Stimulated activated naive CD8-positive, alpha-beta T cell treated with anti-CD3 and anti-CD28 coated beads, Interleukin-15, amount 100 ng/mL, for 72 hours (primary cell): Measurements from ENCODE around the gene CDK5R1.
A peak's percentile ranks its signal among the peaks of the same experiment; 100 is the strongest.
"Not testable (repeated sequence)": the region's sequence is repeated elsewhere in the genome, so short reads cannot be mapped to it uniquely, and the experiment has no call there.

Source experiments
- ATAC-seq: fragments of 150-1000 bp; cut with Tn5 transposase; 2 replicates; pipeline ENCODE4 v1.10.0; 2021; ENCODE audit warnings: mild to moderate bottlenecking, moderate library complexity
- DNase-seq, 2 donors: peaks; one replicate each; pipeline ENCODE4 v3.0.0; 2021 to 2022
- H3K27ac Mint-ChIP-seq, 2 donors: one replicate each; pipeline ENCODE4 v1.8.0; 2022; ENCODE audit warnings: mild to moderate bottlenecking in 2 of 2, mixed read lengths in 2 of 2, moderate library complexity in 2 of 2
- H3K27me3 Mint-ChIP-seq: one replicate; pipeline ENCODE4 v1.8.0; 2022; ENCODE audit warnings: mixed read lengths
- H3K4me1 Mint-ChIP-seq: one replicate; pipeline ENCODE4 v1.8.0; 2022; ENCODE audit warnings: mild to moderate bottlenecking, mixed read lengths
- H3K4me3 Mint-ChIP-seq, 2 donors: one replicate each; pipeline ENCODE4 v1.8.0; 2022; ENCODE audit warnings: mild to moderate bottlenecking in 2 of 2, mixed read lengths in 2 of 2, moderate library complexity in 1 of 2
- H3K9me3 Mint-ChIP-seq, 2 donors: one replicate each; pipeline ENCODE4 v1.8.0; 2022; ENCODE audit warnings: mixed read lengths in 2 of 2

The CDK5R1 gene

DNA sequence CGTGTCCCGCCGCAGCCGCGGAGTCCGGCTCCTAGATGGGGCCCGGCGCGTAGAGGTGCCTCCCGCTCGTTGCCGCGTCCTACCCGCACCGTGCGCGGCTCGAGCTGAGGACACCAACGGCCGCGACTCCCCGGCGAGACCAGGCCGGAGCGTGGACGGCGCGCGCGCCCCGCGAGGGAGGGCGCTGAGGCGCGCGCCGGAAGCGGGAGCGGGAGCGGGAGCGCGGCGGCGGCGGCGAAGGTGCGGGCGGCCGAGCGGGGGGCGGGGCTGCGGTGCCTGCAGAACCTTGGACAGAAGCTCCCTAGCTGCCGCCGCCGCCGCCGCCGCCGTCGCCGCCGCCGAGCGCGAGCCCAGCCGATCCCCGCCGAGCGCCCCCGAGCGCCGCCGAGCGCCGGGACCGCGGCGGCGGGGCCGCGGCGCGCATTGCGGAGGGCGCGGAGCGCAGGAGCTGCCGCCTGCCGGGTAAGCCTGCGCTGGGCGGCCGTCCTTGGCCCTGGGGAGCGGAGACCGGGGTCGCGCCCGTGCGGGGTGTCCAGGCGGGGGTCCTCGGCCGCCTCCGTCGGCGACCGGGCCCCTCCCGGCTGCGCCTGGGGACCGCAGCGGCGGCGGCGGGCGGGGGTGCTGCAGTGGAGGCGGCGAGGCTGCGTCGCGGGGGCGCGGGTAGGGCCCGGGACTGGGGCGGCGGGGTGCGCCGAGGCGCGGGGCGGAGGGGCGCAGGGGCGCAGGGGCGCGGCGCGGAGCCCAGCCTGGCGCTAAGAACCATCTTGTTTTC, at the start of gene CDK5R1:
TSS of gene CDK5R1 (plus strand) at position 293 of the 772 bp plus-strand sequence. CDS start 628 bp downstream, outside the sequence.
- no peaks in the 10 kb centered on the region for H3K27me3 Mint-ChIP-seq
- ATAC-seq, result peak; percentile 71
- DNase-seq, result peak; percentile 74 to 75

DNA sequence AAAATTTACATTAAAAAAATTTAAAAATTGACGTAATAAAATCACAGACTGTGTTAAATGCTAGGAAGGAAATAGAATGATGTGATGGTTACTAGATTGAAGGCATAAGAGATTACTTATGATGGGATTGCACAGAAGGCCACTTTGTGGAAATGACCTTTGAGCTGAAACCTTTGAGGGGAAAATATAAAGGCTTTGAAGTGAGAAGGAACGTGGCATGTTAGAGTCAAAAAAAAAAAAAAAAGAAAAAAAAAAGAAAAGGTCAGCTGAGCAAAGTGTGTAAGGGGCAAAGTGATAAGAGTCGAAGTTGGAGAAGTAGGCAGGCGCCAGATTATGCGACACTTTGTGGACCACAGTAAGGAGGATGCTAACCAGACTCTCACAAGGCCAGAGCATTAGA, 46.1 kb upstream of the CDK5R1 start:
- Mint-ChIP-seq H3K27me3 (peaks cover 21% of the 10 kb centered on the region), H3K27ac (no peak overlapping the region)
- no peak for ATAC-seq

More for the DNA sequence above, at the start of gene CDK5R1:
- Mint-ChIP-seq H3K27ac (peak within 1 kb of the TSS; percentile 85 to 89), H3K9me3 (no peaks in the 10 kb centered on the region), H3K4me1 (peaks cover 70% of the 10 kb centered on the region), H3K4me3 (peak within 1 kb of the TSS; percentile 89 to 98)

DNA sequence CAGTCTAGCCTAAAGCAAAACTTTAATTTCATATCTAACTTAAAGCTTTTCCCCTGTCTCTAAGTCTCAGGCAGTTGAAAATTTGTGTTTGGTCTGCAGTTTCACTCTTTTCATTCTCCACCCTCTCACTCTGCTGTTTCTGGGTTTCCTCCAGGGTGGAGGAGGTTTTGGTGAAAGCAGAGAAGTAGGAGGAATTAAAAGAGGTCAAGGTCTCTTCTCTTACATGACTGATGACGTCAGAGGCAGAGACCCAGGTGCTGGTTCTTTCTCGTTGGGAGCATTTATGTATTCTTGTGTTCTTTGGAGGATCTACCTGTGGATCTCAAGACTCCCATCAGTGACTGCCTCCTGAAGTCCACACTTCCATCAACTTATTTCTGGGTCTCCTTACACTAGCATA, 44.9 kb upstream of the CDK5R1 start:
- no peaks in the 10 kb centered on the region for H3K9me3 Mint-ChIP-seq
- ATAC-seq (no peak), DNase-seq (no peak)
- peaks cover 44% of the 10 kb centered on the region for H3K4me1 Mint-ChIP-seq
- no peak overlapping the region for H3K27ac Mint-ChIP-seq
- no peak overlapping the region for H3K4me3 Mint-ChIP-seq
- H3K27me3 Mint-ChIP-seq, result peaks cover 21% of the 10 kb centered on the region

More for the DNA sequence above, 46.1 kb upstream of the CDK5R1 start:
- Mint-ChIP-seq H3K4me3 (peak overlapping the region in 1 of 2 donors; percentile 7), H3K4me1 (peaks cover 33% of the 10 kb centered on the region), H3K9me3 (peaks cover 5 to 7% of the 10 kb centered on the region in 2 donors)
- DNase-seq, result no peak

DNA sequence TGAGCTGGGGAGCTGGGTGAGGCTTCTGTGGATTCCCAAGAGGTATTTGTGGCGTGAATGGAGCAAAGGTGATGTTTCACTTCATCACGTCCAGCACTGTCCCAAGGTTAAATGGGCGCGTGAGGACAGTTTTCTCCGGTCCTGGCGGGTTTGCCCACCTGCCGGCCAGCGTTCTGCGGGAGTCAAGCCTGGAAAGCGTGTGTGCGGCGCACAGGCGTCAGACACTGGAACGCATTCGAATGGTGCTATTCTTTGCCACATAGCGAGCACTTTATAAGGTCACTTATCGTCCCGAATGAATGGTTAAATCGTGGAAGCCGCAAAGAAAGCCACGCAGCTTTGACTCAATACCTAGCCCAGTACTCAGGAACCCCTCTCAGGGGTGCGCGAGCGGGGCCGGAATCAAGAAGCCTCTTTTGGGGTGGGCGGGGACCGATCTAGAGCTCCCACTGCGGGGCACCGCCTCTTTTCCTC, 42.9 kb upstream of the CDK5R1 start:
- peaks cover 52% of the 10 kb centered on the region for H3K4me1 Mint-ChIP-seq
- peak overlapping the region; percentile 90 to 97 for H3K4me3 Mint-ChIP-seq
- ATAC-seq (no peak), DNase-seq (no peak)
- peaks cover 21% of the 10 kb centered on the region for H3K27me3 Mint-ChIP-seq
- peak overlapping the region; percentile 90 to 97 for H3K27ac Mint-ChIP-seq
- no peaks in the 10 kb centered on the region for H3K9me3 Mint-ChIP-seq

DNA sequence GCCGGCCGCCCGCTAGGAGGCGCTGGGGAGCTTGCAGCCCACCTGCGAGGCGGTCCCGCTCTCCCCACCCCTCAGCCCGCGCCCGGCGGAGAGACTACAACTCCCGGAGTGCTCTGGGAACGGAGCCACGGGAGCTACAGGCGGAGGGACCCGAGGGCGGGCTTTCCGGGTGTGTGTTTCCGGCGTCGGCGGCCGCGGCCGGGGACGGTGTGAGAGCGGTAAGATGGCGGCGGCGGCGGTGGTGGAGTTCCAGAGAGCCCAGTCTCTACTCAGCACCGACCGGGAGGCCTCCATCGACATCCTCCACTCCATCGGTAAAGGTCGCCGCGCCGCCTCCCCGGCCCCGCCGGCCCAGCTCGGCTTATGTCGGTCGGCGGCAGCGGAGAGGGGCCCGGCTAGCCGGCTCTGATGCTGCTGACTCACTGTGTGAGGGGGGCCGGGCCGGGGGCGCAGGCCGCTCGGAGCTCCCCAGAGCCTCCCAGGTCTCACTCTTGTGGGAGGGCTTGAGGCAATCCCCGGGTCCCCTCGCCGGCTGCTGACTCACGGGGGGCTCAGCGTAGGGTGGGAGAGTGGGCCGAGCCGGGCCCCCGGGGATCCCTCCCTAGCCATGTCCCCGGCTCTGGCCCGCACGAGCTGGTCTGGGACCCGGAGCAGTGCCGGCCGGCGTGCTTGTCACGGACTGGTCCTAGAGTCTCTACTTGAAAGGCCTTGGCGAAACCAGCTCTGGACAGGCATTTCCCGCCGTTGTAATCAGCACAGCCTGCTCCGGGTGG, 42.3 kb upstream of the CDK5R1 start, which contains the start of gene PSMD11:
TSS of gene PSMD11 (plus strand) at position 210 of the 773 bp plus-strand sequence. CDS start at position 224, 14 bp downstream.
- Mint-ChIP-seq H3K27me3 (peaks cover 21% of the 10 kb centered on the region), H3K27ac (peak within 1 kb of the TSS; percentile 90 to 97), H3K9me3 (no peaks in the 10 kb centered on the region), H3K4me3 (peak within 1 kb of the TSS; percentile 90 to 97), H3K4me1 (peaks cover 52% of the 10 kb centered on the region)
- DNase-seq, result peak; percentile 99
- peak; percentile 98 for ATAC-seq

DNA sequence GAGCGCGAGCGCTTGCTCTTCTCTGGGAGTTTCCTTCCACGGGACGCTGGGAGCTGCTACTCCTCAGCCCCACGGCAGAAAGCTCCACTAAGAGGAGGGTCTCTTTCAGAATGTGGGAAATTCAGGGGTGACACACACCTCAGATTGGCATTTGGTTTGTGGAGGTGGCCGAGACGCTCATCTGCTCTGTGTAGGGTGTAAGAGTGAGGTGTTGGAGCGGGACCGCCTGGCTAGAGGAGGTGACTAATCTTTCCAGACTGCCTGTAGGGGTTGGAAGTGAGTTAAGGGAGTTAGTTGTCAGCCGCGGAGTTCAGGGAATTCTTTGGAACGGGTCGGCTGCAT, 41.7 kb upstream of the CDK5R1 start:
- H3K9me3 Mint-ChIP-seq, result no peaks in the 10 kb centered on the region
- H3K27ac Mint-ChIP-seq, result peak overlapping the region; percentile 90 to 97
- H3K27me3 Mint-ChIP-seq, result peaks cover 21% of the 10 kb centered on the region
- ATAC-seq (peak; percentile 27), DNase-seq (peak in 1 of 2 donors; percentile 36)
- peaks cover 52% of the 10 kb centered on the region for H3K4me1 Mint-ChIP-seq
- peak overlapping the region; percentile 90 to 97 for H3K4me3 Mint-ChIP-seq

DNA sequence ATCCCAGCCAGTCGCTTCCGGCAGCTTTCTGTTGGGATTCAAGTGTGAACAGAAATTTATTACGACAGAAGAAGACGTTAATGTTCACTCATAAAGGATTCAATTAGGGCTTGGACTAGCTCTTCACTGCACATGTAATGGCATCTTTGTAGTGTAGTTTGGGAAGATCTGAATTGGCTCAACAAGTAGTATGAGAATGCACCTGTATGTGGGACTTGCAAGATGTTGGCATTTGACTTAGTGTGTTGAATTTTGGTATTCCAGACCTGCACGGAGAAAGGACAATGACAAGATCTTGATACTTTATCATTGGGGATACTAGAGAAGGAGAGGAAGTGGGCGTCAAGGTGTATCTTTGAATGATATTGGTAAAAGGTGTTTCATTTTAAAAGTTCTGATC, 41.3 kb upstream of the CDK5R1 start:
- H3K4me1 Mint-ChIP-seq, result peaks cover 54% of the 10 kb centered on the region
- H3K4me3 Mint-ChIP-seq, result peak overlapping the region; percentile 90 to 97
- no peak for DNase-seq
- H3K27me3 Mint-ChIP-seq, result peaks cover 21% of the 10 kb centered on the region
- peak overlapping the region; percentile 90 to 97 for H3K27ac Mint-ChIP-seq
- no peak for ATAC-seq
- H3K9me3 Mint-ChIP-seq, result no peaks in the 10 kb centered on the region

DNA sequence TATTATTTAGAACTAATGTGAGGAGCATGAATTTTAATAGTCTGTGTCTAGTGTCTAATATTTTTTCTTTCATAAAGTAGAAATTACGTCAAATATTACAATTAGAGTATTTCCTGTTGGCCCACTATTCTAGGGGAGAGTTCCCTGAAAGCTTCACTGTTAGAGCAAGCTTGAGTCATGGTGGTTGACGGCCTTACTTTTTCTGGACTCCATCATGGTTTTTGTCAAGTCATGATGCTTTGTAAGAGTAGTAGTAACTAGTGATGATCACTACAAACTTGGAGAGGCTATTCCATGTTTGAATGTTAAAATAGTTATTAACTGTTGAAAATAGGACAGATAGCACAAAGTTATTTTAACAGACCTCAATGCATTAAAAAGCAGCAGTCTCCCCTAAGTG, 40.8 kb upstream of the CDK5R1 start:
- Mint-ChIP-seq H3K27ac (peak overlapping the region in 1 of 2 donors; percentile 97), H3K4me1 (peaks cover 54% of the 10 kb centered on the region)
- no peak for DNase-seq

DNA sequence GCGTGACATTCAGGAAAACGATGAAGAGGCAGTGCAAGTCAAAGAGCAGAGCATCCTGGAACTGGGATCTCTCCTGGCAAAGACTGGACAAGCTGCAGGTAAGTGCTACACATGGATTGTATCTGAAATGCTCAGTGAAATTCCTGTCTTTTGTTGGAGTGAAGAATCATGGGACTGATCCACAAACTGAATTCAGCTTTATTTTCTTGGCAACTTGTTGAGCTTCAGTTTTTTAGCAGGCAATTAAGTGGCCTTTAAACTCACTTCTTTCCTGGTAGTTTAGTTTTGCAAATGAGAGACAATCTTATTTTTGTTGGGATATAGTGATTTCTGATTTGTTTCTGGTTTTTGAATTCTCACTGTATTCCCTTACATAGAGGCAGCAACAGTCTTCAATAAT, 39.8 kb upstream of the CDK5R1 start:
- no peaks in the 10 kb centered on the region for H3K9me3 Mint-ChIP-seq
- no peak for DNase-seq
- peak overlapping the region; percentile 24 to 97 for H3K4me3 Mint-ChIP-seq
- no peak for ATAC-seq
- H3K27me3 Mint-ChIP-seq, result peaks cover 15% of the 10 kb centered on the region
- peaks cover 51% of the 10 kb centered on the region for H3K4me1 Mint-ChIP-seq
- H3K27ac Mint-ChIP-seq, result no peak overlapping the region

More for the DNA sequence above, 40.8 kb upstream of the CDK5R1 start:
- Mint-ChIP-seq H3K4me3 (peak overlapping the region; percentile 90 to 97), H3K27me3 (peaks cover 21% of the 10 kb centered on the region), H3K9me3 (no peaks in the 10 kb centered on the region)
- ATAC-seq, result no peak

DNA sequence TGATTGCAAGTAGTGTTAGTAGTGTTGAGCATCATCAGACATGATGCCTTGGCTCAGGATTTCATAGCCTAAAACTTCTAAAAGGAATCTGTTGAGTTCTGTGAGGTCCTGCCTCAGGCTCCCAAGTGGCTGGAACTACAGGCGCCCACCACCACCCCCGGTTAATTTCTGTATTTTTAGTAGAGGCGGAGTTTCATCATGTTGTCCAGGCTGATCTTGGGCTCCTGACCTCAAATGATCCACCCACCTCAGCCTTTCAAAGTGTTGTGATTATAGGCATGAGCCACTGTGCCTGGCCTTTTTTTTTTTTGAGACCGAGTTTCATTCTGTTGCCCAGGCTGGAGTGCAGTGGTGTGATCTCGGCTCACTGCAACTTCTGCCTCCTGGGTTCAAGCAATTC, 36.8 kb upstream of the CDK5R1 start:
- H3K4me1 Mint-ChIP-seq, result peaks cover 41% of the 10 kb centered on the region
- DNase-seq (no peak), ATAC-seq (no peak)
- peak overlapping the region in 1 of 2 donors; percentile 69 for H3K27ac Mint-ChIP-seq
- H3K27me3 Mint-ChIP-seq, result no peaks in the 10 kb centered on the region
- H3K9me3 Mint-ChIP-seq, result no peaks in the 10 kb centered on the region
- no peak overlapping the region for H3K4me3 Mint-ChIP-seq

DNA sequence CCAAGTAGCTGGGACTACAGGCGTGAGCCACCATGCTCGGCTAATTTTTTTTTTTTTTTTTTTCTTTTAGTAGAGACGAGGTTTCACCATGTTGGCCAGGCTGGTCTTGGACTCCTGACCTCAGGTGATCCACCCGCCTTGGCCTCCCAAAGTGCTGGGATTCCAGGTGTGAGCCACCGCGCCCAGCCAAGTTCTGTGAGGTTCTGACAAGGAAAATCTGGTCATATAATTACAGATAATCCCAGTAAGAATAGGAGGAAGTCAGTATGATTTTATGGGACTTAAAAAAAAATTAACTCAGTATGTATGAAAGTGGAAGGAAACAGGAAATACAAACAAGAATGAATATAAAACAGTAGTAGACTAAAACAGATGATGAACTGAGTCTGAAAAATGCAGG, 36.4 kb upstream of the CDK5R1 start:
- H3K4me3 Mint-ChIP-seq, H3K27me3 Mint-ChIP-seq, ATAC-seq, DNase-seq, H3K27ac Mint-ChIP-seq, H3K9me3 Mint-ChIP-seq: not testable (repeated sequence)
- H3K4me1 Mint-ChIP-seq, result peaks cover 37% of the 10 kb centered on the region

DNA sequence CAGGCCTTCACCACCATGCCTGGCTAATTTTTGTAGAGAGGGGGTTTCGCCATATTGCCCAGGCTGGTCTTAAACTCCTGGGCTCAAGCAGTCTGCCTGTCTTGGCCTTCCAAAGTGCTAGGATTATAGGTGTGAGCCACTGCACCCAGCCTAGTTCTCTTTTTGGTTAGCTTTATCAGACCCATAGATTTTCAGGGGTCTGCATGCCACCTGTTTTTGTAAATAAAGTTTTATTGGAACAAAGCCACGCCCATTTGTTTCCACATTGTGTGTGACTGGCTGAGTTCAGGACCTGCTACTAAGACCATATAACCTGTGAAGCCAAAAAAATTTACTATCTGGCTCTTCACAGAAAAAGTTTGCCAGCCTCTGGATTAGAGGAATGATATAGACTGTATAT, 34.9 kb upstream of the CDK5R1 start:
- Mint-ChIP-seq H3K27ac (peak overlapping the region; percentile 29 to 54), H3K4me3 (no peak overlapping the region), H3K9me3 (no peaks in the 10 kb centered on the region), H3K4me1 (peaks cover 22% of the 10 kb centered on the region), H3K27me3 (no peaks in the 10 kb centered on the region)
- no peak for DNase-seq
- ATAC-seq, result no peak

DNA sequence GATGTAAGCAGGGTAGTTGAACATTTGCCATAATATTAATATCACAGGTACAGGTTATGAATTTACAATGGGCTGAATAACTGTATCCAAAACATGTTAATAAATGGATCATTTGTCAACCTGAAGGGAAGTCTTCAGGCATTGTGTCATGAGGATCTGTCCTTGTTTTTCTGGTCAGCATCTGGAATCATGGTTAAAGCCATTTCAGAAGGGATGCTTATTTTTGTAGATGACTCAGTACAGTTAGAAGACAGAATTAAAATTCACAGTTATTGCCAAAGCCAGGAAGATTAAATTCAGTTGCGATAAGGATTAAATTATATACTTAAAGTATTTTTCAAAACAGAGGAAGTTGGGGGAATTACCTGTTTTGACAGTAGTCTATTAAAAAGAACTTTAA, 34.5 kb upstream of the CDK5R1 start:
- no peak for ATAC-seq
- peak overlapping the region in 1 of 2 donors; percentile 29 for H3K27ac Mint-ChIP-seq

DNA sequence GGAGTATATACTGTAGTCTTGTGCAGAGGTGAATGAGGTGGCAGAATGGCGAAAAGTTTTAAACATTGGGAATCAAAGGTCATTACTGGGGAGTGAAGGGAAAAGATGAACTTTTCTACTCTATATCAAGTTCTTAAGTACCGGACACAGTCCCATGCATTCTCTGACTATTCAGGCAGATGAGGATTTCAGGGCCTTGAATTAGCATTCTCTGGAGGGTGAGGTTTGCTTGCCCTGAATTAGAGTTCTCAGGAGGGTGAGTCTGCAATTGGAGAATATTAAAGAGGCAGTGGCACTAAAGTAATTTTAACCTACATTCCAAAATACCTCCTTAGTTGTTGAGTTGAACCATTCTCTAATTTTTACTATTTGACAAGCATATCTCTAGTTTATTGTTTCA, 33.4 kb upstream of the CDK5R1 start:
- DNase-seq (no peak), ATAC-seq (no peak)
- Mint-ChIP-seq H3K4me1 (peaks cover 24% of the 10 kb centered on the region), H3K4me3 (no peak overlapping the region), H3K27me3 (no peaks in the 10 kb centered on the region), H3K27ac (no peak overlapping the region), H3K9me3 (no peaks in the 10 kb centered on the region)

More for the DNA sequence above, 34.5 kb upstream of the CDK5R1 start:
- DNase-seq, result no peak
- no peaks in the 10 kb centered on the region for H3K9me3 Mint-ChIP-seq
- H3K4me3 Mint-ChIP-seq, result no peak overlapping the region
- peaks cover 18% of the 10 kb centered on the region for H3K4me1 Mint-ChIP-seq
- H3K27me3 Mint-ChIP-seq, result no peaks in the 10 kb centered on the region

DNA sequence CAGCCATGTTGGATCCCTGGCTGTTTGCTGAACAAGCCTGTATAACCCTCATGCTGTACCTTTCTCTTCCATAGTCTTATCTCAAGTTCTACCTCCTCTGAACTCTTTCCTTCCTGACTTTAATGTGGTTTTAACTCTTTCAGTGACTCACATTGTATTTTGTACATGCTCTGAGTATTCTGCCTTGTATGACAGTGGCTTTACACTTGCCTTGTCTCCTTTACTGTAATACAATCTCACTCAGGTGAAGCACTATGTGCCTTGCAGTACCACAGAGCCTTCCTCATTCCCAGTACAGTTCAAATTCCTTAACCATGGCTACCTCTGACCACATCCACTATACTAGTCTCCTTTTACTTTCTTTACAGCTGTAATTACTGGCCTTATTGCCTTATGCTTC, 28.4 kb upstream of the CDK5R1 start:
- peak overlapping the region in 1 of 2 donors; percentile 50 for H3K27ac Mint-ChIP-seq
- H3K27me3 Mint-ChIP-seq, result no peaks in the 10 kb centered on the region
- peaks cover 45% of the 10 kb centered on the region for H3K4me1 Mint-ChIP-seq
- H3K4me3 Mint-ChIP-seq, result no peak overlapping the region
- ATAC-seq (peak; percentile 87), DNase-seq (no peak)
- no peaks in the 10 kb centered on the region for H3K9me3 Mint-ChIP-seq

DNA sequence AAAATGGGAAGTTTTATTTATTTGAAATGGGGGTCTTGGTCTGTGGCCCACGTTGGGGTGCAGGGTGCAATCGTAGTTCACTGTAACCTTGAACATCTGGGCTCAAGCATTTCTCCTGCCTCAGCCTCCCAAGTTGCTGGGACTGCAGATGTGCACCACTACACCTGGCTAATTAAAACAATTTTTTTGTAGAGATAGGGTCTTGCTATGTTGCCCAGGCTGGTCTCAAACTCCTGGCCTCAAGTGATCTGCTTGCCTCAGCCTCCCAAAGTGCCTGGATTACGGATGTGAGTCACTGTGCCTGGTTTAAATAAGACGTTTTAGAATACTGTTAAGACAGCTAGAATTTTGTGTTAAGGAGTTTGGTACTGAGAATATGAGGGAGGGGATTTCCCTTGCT, 26.7 kb upstream of the CDK5R1 start:
- no peak for ATAC-seq
- Mint-ChIP-seq H3K4me3 (no peak overlapping the region), H3K4me1 (peaks cover 45% of the 10 kb centered on the region), H3K9me3 (no peaks in the 10 kb centered on the region), H3K27me3 (no peaks in the 10 kb centered on the region), H3K27ac (no peak overlapping the region)
- DNase-seq, result no peak
